Astrocyte (in vitro differentiated cells and primary cell): Measurements from ENCODE around the gene TREX2. TPM values are rescaled to one million over a fixed set of nuclear protein-coding genes. Genes with fewer than 3 reads are reported as not detected.

Source experiments
- DNase-seq: peaks from one replicate; pipeline ENCODE4 v3.0.0-alpha.2; 2010; ENCODE audit warnings: low read depth
- FAIRE-seq: peaks from 2 replicates; lab custom pipeline; 2011; peaks lifted over from hg19 to GRCh38; lab: Jason Lieb, UNC
- H2AFZ ChIP-seq: 2 replicates; pipeline ENCODE4 v1.6.0; 2012; ENCODE audit warnings: low read depth, low read length, inconsistent platforms
- H3K27ac ChIP-seq: 2 replicates; pipeline ENCODE4 v1.5.1; 2011; ENCODE audit warnings: low read depth, low read length, inconsistent platforms
- H3K27me3 ChIP-seq: 2 replicates; pipeline ENCODE4 v1.6.0; 2011; ENCODE audit warnings: low read length, inconsistent platforms; ENCODE audit not compliant: insufficient read depth
- H3K36me3 ChIP-seq: 2 replicates; pipeline ENCODE4 v1.5.1; 2011; ENCODE audit warnings: low read length, inconsistent platforms; ENCODE audit not compliant: insufficient read depth
- H3K4me1 ChIP-seq: 2 replicates; pipeline ENCODE4 v1.5.1; 2011; ENCODE audit warnings: low read length, inconsistent platforms; ENCODE audit not compliant: insufficient read depth
- H3K4me2 ChIP-seq: 2 replicates; pipeline ENCODE4 v1.6.0; 2012; ENCODE audit warnings: low read length, inconsistent platforms
- H3K4me3 ChIP-seq: 2 replicates; pipeline ENCODE4 v1.5.1; 2011; ENCODE audit warnings: low read depth, mild to moderate bottlenecking, low read length, inconsistent platforms; ENCODE audit not compliant: insufficient read depth
- H3K79me2 ChIP-seq: 2 replicates; pipeline ENCODE4 v1.6.0; 2012; ENCODE audit warnings: mild to moderate bottlenecking, low read length, inconsistent platforms; ENCODE audit not compliant: insufficient read depth
- H3K9ac ChIP-seq: 2 replicates; pipeline ENCODE4 v1.6.0; 2012; ENCODE audit warnings: mild to moderate bottlenecking, low read length, inconsistent platforms
- H3K9me3 ChIP-seq: 2 replicates; pipeline ENCODE4 v1.5.1; 2012; ENCODE audit warnings: low read depth, mild to moderate bottlenecking, low read length, inconsistent platforms; ENCODE audit not compliant: insufficient read depth
- H4K20me1 ChIP-seq: 2 replicates; pipeline ENCODE4 v1.6.0; 2012; ENCODE audit warnings: low read length, inconsistent platforms; ENCODE audit not compliant: insufficient read depth
- H3K27ac Mint-ChIP-seq: one replicate; pipeline ENCODE4 v1.8.0; 2021; ENCODE audit warnings: mild to moderate bottlenecking, mixed read lengths; ENCODE audit not compliant: unreplicated experiment
- H3K27me3 Mint-ChIP-seq: one replicate; pipeline ENCODE4 v1.8.0; 2021; ENCODE audit warnings: low read depth, mixed read lengths; ENCODE audit not compliant: unreplicated experiment
- H3K36me3 Mint-ChIP-seq: one replicate; pipeline ENCODE4 v1.8.0; 2021; ENCODE audit warnings: low read depth, mixed read lengths; ENCODE audit not compliant: unreplicated experiment
- H3K4me1 Mint-ChIP-seq: one replicate; pipeline ENCODE4 v1.8.0; 2021; ENCODE audit warnings: low read depth, mixed read lengths; ENCODE audit not compliant: unreplicated experiment
- H3K4me3 Mint-ChIP-seq: one replicate; pipeline ENCODE4 v1.8.0; 2021; ENCODE audit warnings: mild to moderate bottlenecking, moderate library complexity, mixed read lengths; ENCODE audit not compliant: unreplicated experiment
- H3K9me3 Mint-ChIP-seq: one replicate; pipeline ENCODE4 v1.8.0; 2021; ENCODE audit warnings: mild to moderate bottlenecking, mixed read lengths; ENCODE audit not compliant: unreplicated experiment
- EZH2 ChIP-seq: IDR thresholded peaks from 2 replicates; pipeline ENCODE4 v1.6.1; 2012; ENCODE audit warnings: mild to moderate bottlenecking, low read length, inconsistent platforms; ENCODE audit not compliant: insufficient read depth
- total RNA-seq: library from RNA; stranded (reverse); gene quantifications from 2 replicates; pipeline ENCODE4 v1.2.1, GENCODE V29; 2021
- TF ChIP-seq, protein P1 (sequence below): IDR thresholded peaks from 2 replicates; pipeline ENCODE4 v1.5.1; 2011; ENCODE audit warnings: low read depth, mild to moderate bottlenecking, inconsistent platforms, low read length, moderate library complexity; ENCODE audit not compliant: insufficient read depth

Gene TREX2
- total RNA-seq, 1 donor from 2014 or later: 0.36 TPM

DNA sequence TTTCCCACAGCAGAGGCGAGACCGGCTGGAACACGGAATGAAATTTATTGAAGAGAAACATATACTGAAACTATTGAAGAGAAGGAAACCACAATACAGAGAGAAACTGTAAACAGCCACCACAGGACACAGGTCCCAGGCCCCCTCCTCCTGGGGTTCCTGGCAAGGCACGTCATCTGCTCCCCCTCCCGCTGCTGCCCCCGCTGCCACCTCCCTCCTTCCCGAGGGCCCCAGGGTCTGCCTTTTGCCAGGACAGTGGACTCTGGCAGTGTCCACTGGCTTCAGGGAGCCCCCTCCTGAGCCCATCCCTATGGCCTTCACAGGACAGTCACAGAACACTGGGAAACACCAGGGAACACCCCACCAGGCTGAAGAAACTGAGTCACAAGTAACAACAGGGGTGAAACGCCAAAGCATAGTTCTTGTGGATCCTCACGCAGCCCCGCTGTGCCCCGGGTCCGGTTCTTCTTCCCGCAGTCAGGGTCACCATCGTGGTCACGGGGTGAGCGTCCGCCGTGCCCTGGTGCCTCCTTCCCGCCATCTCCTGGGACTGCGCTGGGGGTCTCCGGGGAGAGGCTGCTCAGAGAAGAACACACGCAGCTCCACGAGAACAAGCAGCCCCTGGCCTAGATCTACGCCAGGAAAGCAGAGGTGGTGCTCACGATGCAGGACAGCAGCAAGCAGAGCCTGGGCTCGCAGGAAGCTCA, 50.1 kb downstream of the TREX2 start:
- H3K27ac ChIP-seq: no peak overlapping the region
- no peak overlapping the region for H3K4me2 ChIP-seq
- H3K79me2 ChIP-seq: no peaks in the 10 kb centered on the region
- FAIRE-seq (no peak), DNase-seq (no peak)
- no peak for TF ChIP-seq EZH2
- TF ChIP-seq, protein P1, sequence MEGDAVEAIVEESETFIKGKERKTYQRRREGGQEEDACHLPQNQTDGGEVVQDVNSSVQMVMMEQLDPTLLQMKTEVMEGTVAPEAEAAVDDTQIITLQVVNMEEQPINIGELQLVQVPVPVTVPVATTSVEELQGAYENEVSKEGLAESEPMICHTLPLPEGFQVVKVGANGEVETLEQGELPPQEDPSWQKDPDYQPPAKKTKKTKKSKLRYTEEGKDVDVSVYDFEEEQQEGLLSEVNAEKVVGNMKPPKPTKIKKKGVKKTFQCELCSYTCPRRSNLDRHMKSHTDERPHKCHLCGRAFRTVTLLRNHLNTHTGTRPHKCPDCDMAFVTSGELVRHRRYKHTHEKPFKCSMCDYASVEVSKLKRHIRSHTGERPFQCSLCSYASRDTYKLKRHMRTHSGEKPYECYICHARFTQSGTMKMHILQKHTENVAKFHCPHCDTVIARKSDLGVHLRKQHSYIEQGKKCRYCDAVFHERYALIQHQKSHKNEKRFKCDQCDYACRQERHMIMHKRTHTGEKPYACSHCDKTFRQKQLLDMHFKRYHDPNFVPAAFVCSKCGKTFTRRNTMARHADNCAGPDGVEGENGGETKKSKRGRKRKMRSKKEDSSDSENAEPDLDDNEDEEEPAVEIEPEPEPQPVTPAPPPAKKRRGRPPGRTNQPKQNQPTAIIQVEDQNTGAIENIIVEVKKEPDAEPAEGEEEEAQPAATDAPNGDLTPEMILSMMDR: no peak
- no peaks in the 10 kb centered on the region for H3K9me3 Mint-ChIP-seq
- no peaks in the 10 kb centered on the region for H3K9me3 ChIP-seq
- H3K4me1 ChIP-seq: no peaks in the 10 kb centered on the region
- no peak overlapping the region for H3K27ac Mint-ChIP-seq
- H3K4me1 Mint-ChIP-seq: no peaks in the 10 kb centered on the region
- no peaks in the 10 kb centered on the region for H3K36me3 Mint-ChIP-seq
- H3K36me3 ChIP-seq: no peaks in the 10 kb centered on the region
- no peak overlapping the region for H3K9ac ChIP-seq
- H3K4me3 ChIP-seq: no peak overlapping the region
- no peak overlapping the region for H2AFZ ChIP-seq
- H3K27me3 Mint-ChIP-seq: peaks cover 19% of the 10 kb centered on the region
- H3K4me3 Mint-ChIP-seq: no peak overlapping the region
- H3K27me3 ChIP-seq: no peaks in the 10 kb centered on the region
- no peaks in the 10 kb centered on the region for H4K20me1 ChIP-seq

DNA sequence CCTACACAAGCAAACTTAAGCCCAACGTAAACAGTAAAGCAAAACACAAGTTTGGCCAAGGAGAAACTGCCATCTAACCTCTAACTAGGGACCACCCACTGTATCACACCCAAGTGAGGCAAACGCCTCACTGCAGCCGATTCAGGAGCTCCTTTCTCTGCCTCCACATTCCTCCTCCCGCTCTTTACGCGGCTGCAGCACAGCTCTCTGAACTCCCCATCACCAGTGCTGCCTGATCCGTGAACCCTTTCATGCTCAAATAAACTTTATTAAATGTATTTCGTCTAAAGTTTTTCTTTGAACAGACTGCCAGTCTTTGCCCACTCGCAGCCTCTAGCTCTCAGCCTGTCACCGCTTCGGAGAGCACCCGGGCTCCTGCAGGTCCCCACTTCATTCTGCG, 51.2 kb downstream of the TREX2 start:
- Mint-ChIP-seq H3K36me3 (no peaks in the 10 kb centered on the region), H3K9me3 (no peaks in the 10 kb centered on the region), H3K27me3 (peaks cover 19% of the 10 kb centered on the region), H3K4me3 (no peak overlapping the region), H3K4me1 (no peaks in the 10 kb centered on the region), H3K27ac (no peak overlapping the region)
- H3K9me3 ChIP-seq: no peaks in the 10 kb centered on the region
- no peaks in the 10 kb centered on the region for H3K4me1 ChIP-seq
- no peak overlapping the region for H3K27ac ChIP-seq
- no peak overlapping the region for H2AFZ ChIP-seq
- no peaks in the 10 kb centered on the region for H3K36me3 ChIP-seq
- no peaks in the 10 kb centered on the region for H3K27me3 ChIP-seq
- no peak overlapping the region for H3K4me2 ChIP-seq
- FAIRE-seq (peak; percentile 23), DNase-seq (no peak)
- no peak overlapping the region for H3K9ac ChIP-seq
- no peak overlapping the region for H3K4me3 ChIP-seq
- TF ChIP-seq, protein P1: no peak
- TF ChIP-seq EZH2: no peak
- no peaks in the 10 kb centered on the region for H4K20me1 ChIP-seq
- no peaks in the 10 kb centered on the region for H3K79me2 ChIP-seq

Other genes with a start within 250 kb of the TREX2 start
- not detected in 2 replicates for gene PNMA6F, start 124.3 kb downstream of the TREX2 start, total RNA-seq
- gene ZNF275, start 111.9 kb downstream of the TREX2 start, total RNA-seq: 14.8 and 14.9 TPM in 2 replicates
- not detected in 2 replicates for gene PNMA6E, start 44.7 kb downstream of the TREX2 start, total RNA-seq
- 0.26 and 0.27 TPM in 2 replicates for gene ZFP92, start 34.6 kb downstream of the TREX2 start, total RNA-seq
- 12.1 and 14.7 TPM in 2 replicates for gene HAUS7, start 24.5 kb upstream of the TREX2 start, total RNA-seq
- gene BGN, start 48.9 kb upstream of the TREX2 start, total RNA-seq: 50.0 and 87.7 TPM in 2 replicates
- 0.46 and 0.52 TPM in 2 replicates for gene ATP2B3, start 71.6 kb upstream of the TREX2 start, total RNA-seq
- gene CCNQ, start 153.1 kb upstream of the TREX2 start, total RNA-seq: 19.8 and 21.7 TPM in 2 replicates
- 0.20 and 0.36 TPM in 2 replicates for gene DUSP9, start 201.1 kb upstream of the TREX2 start, total RNA-seq
- gene PNCK, start 227.8 kb upstream of the TREX2 start, total RNA-seq: 0.65 and 1.1 TPM in 2 replicates
- gene SLC6A8, start 241.9 kb upstream of the TREX2 start, total RNA-seq: 52.6 and 57.9 TPM in 2 replicates